Suprapubic skin (tissue), 4 donors: ENCODE results near the gene BTRC. TPM values are rescaled to one million over a fixed set of nuclear protein-coding genes. Genes with fewer than 3 reads are reported as not detected.
"Not testable (repeated sequence)": the region's sequence is repeated elsewhere in the genome, so short reads cannot be mapped to it uniquely, and the experiment has no call there.

Experiments
- DNase-seq, 2 donors: peaks; one replicate each; pipeline ENCODE4 v3.0.0-alpha.2; 2019; ENCODE audit warnings: low spot score in 2 of 2
- H3K27ac ChIP-seq: fragments of 200-600 bp; sonication (generic); one replicate; pipeline ENCODE4 v1.5.1; 2019
- H3K27me3 ChIP-seq: fragments of 200-600 bp; sonication (generic); one replicate; pipeline ENCODE4 v1.5.1; 2019
- H3K36me3 ChIP-seq: fragments of 200-600 bp; sonication (generic); one replicate; pipeline ENCODE4 v1.5.1; 2019
- H3K4me1 ChIP-seq: fragments of 200-600 bp; sonication (generic); one replicate; pipeline ENCODE4 v1.5.1; 2019
- H3K4me3 ChIP-seq: fragments of 200-600 bp; sonication (generic); one replicate; pipeline ENCODE4 v1.5.1; 2019; ENCODE audit warnings: mild to moderate bottlenecking
- H3K9me3 ChIP-seq: fragments of 200-600 bp; sonication (generic); one replicate; pipeline ENCODE4 v1.5.1; 2019
- CTCF ChIP-seq, 2 donors: fragments of 200-600 bp in 1 of 2; fragments of 450-650 bp in 1 of 2; sonication (generic) in 1 of 2; IDR thresholded peaks; one replicate each; pipeline ENCODE4 v1.5.1; 2016 to 2019; ENCODE audit warnings: antibody characterized with exemption in 2 of 2, mild to moderate bottlenecking in 1 of 2, moderate library complexity in 1 of 2
- EP300 ChIP-seq: sonication (generic); formaldehyde crosslinking; IDR thresholded peaks from one replicate; pipeline ENCODE4 v1.6.1; 2017; ENCODE audit warnings: antibody characterized with exemption
- POLR2A ChIP-seq, 2 donors: fragments of 450-650 bp; IDR thresholded peaks; one replicate each; pipeline ENCODE4 v1.6.1; 2017; ENCODE audit warnings: antibody characterized with exemption in 2 of 2, mild to moderate bottlenecking in 2 of 2, moderate library complexity in 2 of 2
- POLR2AphosphoS5 ChIP-seq, 3 donors: sonication (generic); formaldehyde crosslinking; IDR thresholded peaks; one replicate each; pipeline ENCODE4 v1.6.1; 2017; ENCODE audit warnings: antibody characterized with exemption in 3 of 3
- WGBS: methylation state at CpG from one replicate; pipeline ENCODE4 v1.1.5; 2018; 5-methylcytosine and 5-hydroxymethylcytosine counted together
- total RNA-seq, 4 donors: library from RNA; depleted of rRNA; stranded (reverse); fragments of >200 nt; gene quantifications; one replicate each; pipeline ENCODE4 v1.1.0, GENCODE V29; 2016

The BTRC gene
- total RNA-seq, 4 donors from 2014 or later = 17.4 to 20.6 (median 18.5) TPM

- H3K4me1 ChIP-seq = peaks cover 7% of the 10 kb centered on the region
- H3K27me3 ChIP-seq = no peaks in the 10 kb centered on the region
- H3K27ac ChIP-seq = no peak overlapping the region
- H3K36me3 ChIP-seq = peaks cover 6% of the 10 kb centered on the region
- no peak for TF ChIP-seq POLR2AphosphoS5 (IDR thresholded peaks at IDR 0.05)
- no peak for TF ChIP-seq CTCF (IDR thresholded peaks at IDR 0.05)
- no peak for TF ChIP-seq POLR2A (IDR thresholded peaks at IDR 0.05)
- no peak for TF ChIP-seq EP300
- no peak for DNase-seq
- H3K9me3 ChIP-seq = no peaks in the 10 kb centered on the region
- no peak overlapping the region for H3K4me3 ChIP-seq
- WGBS = 83% methylated on average over 2 of the region's 2 CpGs
These were observed 10.0 kb downstream of the BTRC start for GRCh38 chr10:101363850-101364400.

- no peak overlapping the region for H3K4me3 ChIP-seq
- H3K9me3 ChIP-seq = no peaks in the 10 kb centered on the region
- WGBS = 97% methylated on average over 7 of the region's 7 CpGs
- H3K27me3 ChIP-seq = no peaks in the 10 kb centered on the region
- H3K4me1 ChIP-seq = peaks cover 7% of the 10 kb centered on the region
- H3K36me3 ChIP-seq = peaks cover 6% of the 10 kb centered on the region
- TF ChIP-seq CTCF (IDR thresholded peaks at IDR 0.05) (no peak), POLR2A (IDR thresholded peaks at IDR 0.05) (no peak), POLR2AphosphoS5 (IDR thresholded peaks at IDR 0.05) (no peak), EP300 (no peak)
- no peak for DNase-seq
- H3K27ac ChIP-seq = no peak overlapping the region
These were observed 10.8 kb downstream of the BTRC start for GRCh38 chr10:101364721-101365120.

- DNase-seq = no peak
- TF ChIP-seq POLR2A (IDR thresholded peaks at IDR 0.05) (no peak), EP300 (no peak), POLR2AphosphoS5 (IDR thresholded peaks at IDR 0.05) (no peak), CTCF (IDR thresholded peaks at IDR 0.05) (no peak)
- H3K36me3 ChIP-seq = peaks cover 6% of the 10 kb centered on the region
- WGBS = 48% methylated on average over 9 of the region's 9 CpGs
- peak overlapping the region; percentile 9 for H3K27ac ChIP-seq
- peaks cover 7% of the 10 kb centered on the region for H3K4me1 ChIP-seq
- peak overlapping the region; percentile 14 for H3K4me3 ChIP-seq
- no peaks in the 10 kb centered on the region for H3K27me3 ChIP-seq
- no peaks in the 10 kb centered on the region for H3K9me3 ChIP-seq
These were observed 13.8 kb downstream of the BTRC start for GRCh38 chr10:101367569-101368453.

GRCh38 chr10:101373063-101373462 lies 19.1 kb downstream of the BTRC start:
- no peak for TF ChIP-seq POLR2A (IDR thresholded peaks at IDR 0.05)
- no peak for TF ChIP-seq CTCF (IDR thresholded peaks at IDR 0.05)
- no peaks in the 10 kb centered on the region for H3K4me1 ChIP-seq
- H3K27me3 ChIP-seq = no peaks in the 10 kb centered on the region
- H3K27ac ChIP-seq = no peak overlapping the region
- no peaks in the 10 kb centered on the region for H3K9me3 ChIP-seq
- H3K4me3 ChIP-seq = no peak overlapping the region
- 100% methylated on average over 1 of the region's 1 CpG for WGBS
- DNase-seq = no peak
- no peaks in the 10 kb centered on the region for H3K36me3 ChIP-seq

GRCh38 chr10:101373993-101374392 lies 20.0 kb downstream of the BTRC start:
- H3K27ac ChIP-seq, H3K36me3 ChIP-seq, H3K4me1 ChIP-seq, H3K9me3 ChIP-seq, H3K27me3 ChIP-seq, H3K4me3 ChIP-seq, DNase-seq: not testable (repeated sequence)
- 97% methylated on average over 3 of the region's 3 CpGs for WGBS
